B cell (primary cell): Measurements from ENCODE around the gene DOCK7. TPM values are rescaled to one million over a fixed set of nuclear protein-coding genes. Genes with fewer than 3 reads are reported as not detected.

Experiments used
- ATAC-seq: fragments of 200-7000 bp; cut with Tn5 transposase; one replicate; pipeline ENCODE4 v1.10.0; 2021; ENCODE audit warnings: low read depth, mild to moderate bottlenecking, moderate number of reproducible peaks, moderate library complexity
- CTCF ChIA-PET: fragments of 350-600 bp; sonication (Branson Sonifier 250); formaldehyde crosslinking; loops from one replicate; lab custom pipeline; 2021; ENCODE audit warnings: antibody characterized with exemption, inconsistent platforms; lab: Charles Lee
- POLR2A ChIA-PET: fragments of 350-600 bp; sonication (Branson Sonifier 250); formaldehyde crosslinking; loops from one replicate; lab custom pipeline; 2021; ENCODE audit warnings: antibody characterized with exemption; lab: Charles Lee
- DNase-seq: peaks from one replicate; pipeline ENCODE4 v3.0.0; 2013
- H2AFZ ChIP-seq: 2 replicates; pipeline ENCODE4 v1.6.1; 2012; ENCODE audit warnings: mild to moderate bottlenecking, low read depth, low read length; ENCODE audit not compliant: insufficient read depth, poor library complexity, severe bottlenecking
- H3K27ac ChIP-seq, 2 donors: 1 replicate in 1 of 2; 2 replicates in 1 of 2; pipeline ENCODE4 v1.5.1; 2012 to 2013; ENCODE audit warnings: low read length in 2 of 2, mild to moderate bottlenecking in 2 of 2, moderate library complexity in 1 of 2
- H3K27me3 ChIP-seq, 4 experiments: fragments of 200-600 bp in 1 of 4; sonication (generic) in 1 of 4; replicated peaks in 1 of 4; 1 replicate in 2 of 4; 2 replicates in 2 of 4; pipeline versions ENCODE4 v1.6.1 to v1.7.0; 2013 to 2016; ENCODE audit warnings: low read length in 3 of 4, mild to moderate bottlenecking in 2 of 4, mixed read lengths in 1 of 4, moderate library complexity in 1 of 4; ENCODE audit not compliant: insufficient read depth in 4 of 4, control insufficient read depth in 3 of 4; ENCODE audit errors: control extremely low read depth in 1 of 4
- H3K36me3 ChIP-seq, 2 experiments: replicated peaks in 1 of 2; 1 replicate in 1 of 2; 2 replicates in 1 of 2; pipeline versions ENCODE4 v1.6.1 to v1.7.1; 2013; ENCODE audit warnings: low read length in 1 of 2; ENCODE audit not compliant: insufficient read depth in 2 of 2, control insufficient read depth in 1 of 2; ENCODE audit errors: control extremely low read depth in 1 of 2, extremely low read depth in 1 of 2
- H3K4me1 ChIP-seq, 2 donors: fragments of 200-600 bp in 1 of 2; sonication (generic) in 1 of 2; 1 replicate in 1 of 2; 2 replicates in 1 of 2; pipeline versions ENCODE4 v1.5.1 to v1.6.1; 2013 to 2017; ENCODE audit warnings: low read length in 2 of 2; ENCODE audit not compliant: control insufficient read depth in 2 of 2, insufficient read depth in 2 of 2
- H3K4me2 ChIP-seq: replicated peaks from 2 replicates; pipeline ENCODE3; 2012; ENCODE audit warnings: mild to moderate bottlenecking, low read depth, low read length; ENCODE audit not compliant: poor library complexity, severe bottlenecking
- H3K4me3 ChIP-seq, 5 experiments: fragments of 200-600 bp in 1 of 5; sonication (generic) in 1 of 5; 1 replicate in 3 of 5; 2 replicates in 2 of 5; pipeline versions ENCODE4 v1.5.1 to v1.7.0; 2011 to 2016; ENCODE audit warnings: low read length in 4 of 5, mild to moderate bottlenecking in 4 of 5, low read depth in 2 of 5, control low read depth in 1 of 5, moderate library complexity in 1 of 5; ENCODE audit not compliant: insufficient read depth in 1 of 5; ENCODE audit errors: control extremely low read depth in 1 of 5, extremely low read depth in 1 of 5
- H3K79me2 ChIP-seq: fragments of 200-600 bp; sonication (generic); one replicate; pipeline ENCODE4 v1.6.0; 2016; ENCODE audit warnings: low read length; ENCODE audit not compliant: control insufficient read depth, insufficient read depth
- H3K9ac ChIP-seq: fragments of 200-600 bp; sonication (generic); 2 replicates; pipeline ENCODE4 v1.6.1; 2017; ENCODE audit warnings: mild to moderate bottlenecking, low read length, moderate library complexity
- H3K9me3 ChIP-seq, 3 donors: one replicate each; pipeline versions ENCODE4 v1.6.1 to v1.7.1; 2013; ENCODE audit warnings: low read length in 2 of 3; ENCODE audit not compliant: control insufficient read depth in 2 of 3, insufficient read depth in 1 of 3; ENCODE audit errors: control extremely low read depth in 1 of 3
- H4K20me1 ChIP-seq: 2 replicates; pipeline ENCODE4 v1.6.0; 2012; ENCODE audit warnings: mild to moderate bottlenecking, low read length; ENCODE audit not compliant: insufficient read depth, control insufficient read depth, poor library complexity, severe bottlenecking
- H3K27ac Mint-ChIP-seq: one replicate; pipeline ENCODE4 v1.8.0; 2021; ENCODE audit warnings: mixed read lengths
- H3K27me3 Mint-ChIP-seq: one replicate; pipeline ENCODE4 v1.8.0; 2021; ENCODE audit warnings: mixed read lengths
- H3K4me1 Mint-ChIP-seq: one replicate; pipeline ENCODE4 v1.8.0; 2021; ENCODE audit warnings: mixed read lengths
- H3K4me3 Mint-ChIP-seq: one replicate; pipeline ENCODE4 v1.8.0; 2021; ENCODE audit warnings: mixed read lengths
- H3K9me3 Mint-ChIP-seq: one replicate; pipeline ENCODE4 v1.8.0; 2022; ENCODE audit warnings: mixed read lengths; ENCODE audit not compliant: insufficient read depth
- EZH2 ChIP-seq: IDR thresholded peaks from 2 replicates; pipeline ENCODE4 v1.6.1; 2012; ENCODE audit warnings: borderline replicate concordance, low read depth, mild to moderate bottlenecking, moderate library complexity, low read length; ENCODE audit not compliant: insufficient read depth, poor library complexity, severe bottlenecking
- WGBS: methylation state at CpG from one replicate; pipeline ENCODE4 v1.1.5; 2013; ENCODE audit warnings: missing lambda C conversion rate; ENCODE audit not compliant: insufficient coverage; 5-methylcytosine and 5-hydroxymethylcytosine counted together
- intact Hi-C: fragments of 100-400 bp; cut with micrococcal nuclease; formaldehyde crosslinking; loops from one replicate; pipeline ENCODE4 v1.10.0; 2022
- polyA plus RNA-seq: library from polyadenylated mRNA; depleted of rRNA; stranded (reverse); fragments of >200 nt; gene quantifications from 2 replicates; pipeline ENCODE4 v1.2.3, GENCODE V29; 2012
- total RNA-seq, 2 donors: library from RNA; stranded (reverse); fragments of 120-200 nt in 1 of 2; gene quantifications; 1 replicate in 1 of 2; 2 replicates in 1 of 2; pipeline versions ENCODE4 v1.2.3 to v1.2.4, GENCODE V29; 2013 to 2022
- TF ChIP-seq, protein P1 (sequence below): fragments of 200-600 bp; IDR thresholded peaks from one replicate; pipeline ENCODE4 v1.8.0; 2022; ENCODE audit warnings: antibody characterized with exemption, mild to moderate bottlenecking

The DOCK7 gene
- total and polyA plus RNA-seq, 2 donors (not counting 1 experiment from before 2014, with no cell fraction given): 3.6 to 20.5 TPM

DNA sequence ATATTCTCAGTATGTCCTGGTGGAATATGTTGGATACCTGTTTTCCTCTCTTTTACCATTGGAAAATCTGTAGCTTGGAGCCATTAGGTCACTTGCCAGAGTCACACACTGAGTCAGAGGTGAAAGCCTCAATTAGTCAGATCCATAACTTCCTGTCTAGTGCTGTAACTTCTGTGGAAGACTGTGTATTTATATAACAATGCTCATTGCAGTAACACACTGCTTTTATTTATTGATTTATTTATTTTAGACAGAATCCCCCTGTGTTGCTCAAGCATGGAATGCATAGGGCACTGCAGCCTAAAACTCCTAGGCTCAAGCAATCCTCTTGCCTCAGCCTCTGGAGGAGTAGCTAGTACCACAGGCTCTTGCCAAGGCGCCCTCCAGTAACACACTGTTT, 1.3 kb upstream of the DOCK7 start:
- WGBS: no CpG with 5 or more reads among the region's 1 CpG
- POLR2A ChIA-PET: no interaction called here

GRCh38 chr1:62688687-62689085, 500 bp upstream of the DOCK7 start:
- H3K4me2 ChIP-seq: peak overlapping the region; percentile 86
- peak overlapping the region; percentile 77 for H3K9ac ChIP-seq
- H2AFZ ChIP-seq: peak overlapping the region; percentile 90
- CTCF ChIA-PET: interaction anchor here (0.9 to 1.0 kb wide), 3 partner anchors 10 to 66 kb away, joined by 3 to 5 read pairs (median 4); no protein-coding TSS in a partner anchor
- H3K9me3 ChIP-seq: no peaks in the 10 kb centered on the region
- POLR2A ChIA-PET: interaction anchor here (0.8 kb wide), 1 partner anchor 122 kb away, joined by 5 read pairs; no protein-coding TSS in a partner anchor
- H4K20me1 ChIP-seq: no peaks in the 10 kb centered on the region
- WGBS: 0% methylated on average over 5 of the region's 10 CpGs
- H3K27me3 ChIP-seq: no peaks in the 10 kb centered on the region
- ATAC-seq: no peak
- H3K4me1 ChIP-seq: peaks cover 0 to 9% of the 10 kb centered on the region in 2 donors
- peak overlapping the region in 1 of 2 donors; percentile 24 for H3K27ac ChIP-seq
- Mint-ChIP-seq H3K27me3 (no peaks in the 10 kb centered on the region), H3K27ac (peak overlapping the region; percentile 80), H3K4me3 (peak overlapping the region; percentile 92), H3K9me3 (no peaks in the 10 kb centered on the region), H3K4me1 (peaks cover 29% of the 10 kb centered on the region)
- intact Hi-C loops: loop anchor here (5.0 kb wide), 2 partner anchors 94 to 251 kb away; partner anchors contain the start of genes ATG4C and USP1
- peaks cover 4% of the 10 kb centered on the region for H3K79me2 ChIP-seq
- no peaks in the 10 kb centered on the region for H3K36me3 ChIP-seq
- DNase-seq: no peak
- H3K4me3 ChIP-seq: peak overlapping the region; percentile 77 to 82 (median 80)
- TF ChIP-seq, protein P1, sequence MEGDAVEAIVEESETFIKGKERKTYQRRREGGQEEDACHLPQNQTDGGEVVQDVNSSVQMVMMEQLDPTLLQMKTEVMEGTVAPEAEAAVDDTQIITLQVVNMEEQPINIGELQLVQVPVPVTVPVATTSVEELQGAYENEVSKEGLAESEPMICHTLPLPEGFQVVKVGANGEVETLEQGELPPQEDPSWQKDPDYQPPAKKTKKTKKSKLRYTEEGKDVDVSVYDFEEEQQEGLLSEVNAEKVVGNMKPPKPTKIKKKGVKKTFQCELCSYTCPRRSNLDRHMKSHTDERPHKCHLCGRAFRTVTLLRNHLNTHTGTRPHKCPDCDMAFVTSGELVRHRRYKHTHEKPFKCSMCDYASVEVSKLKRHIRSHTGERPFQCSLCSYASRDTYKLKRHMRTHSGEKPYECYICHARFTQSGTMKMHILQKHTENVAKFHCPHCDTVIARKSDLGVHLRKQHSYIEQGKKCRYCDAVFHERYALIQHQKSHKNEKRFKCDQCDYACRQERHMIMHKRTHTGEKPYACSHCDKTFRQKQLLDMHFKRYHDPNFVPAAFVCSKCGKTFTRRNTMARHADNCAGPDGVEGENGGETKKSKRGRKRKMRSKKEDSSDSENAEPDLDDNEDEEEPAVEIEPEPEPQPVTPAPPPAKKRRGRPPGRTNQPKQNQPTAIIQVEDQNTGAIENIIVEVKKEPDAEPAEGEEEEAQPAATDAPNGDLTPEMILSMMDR: no peak
- no peak for TF ChIP-seq EZH2

More for the DNA sequence above, 1.3 kb upstream of the DOCK7 start:
- peaks cover 4% of the 10 kb centered on the region for H3K79me2 ChIP-seq
- ATAC-seq: no peak
- H3K27me3 Mint-ChIP-seq: no peaks in the 10 kb centered on the region
- TF ChIP-seq, protein P1: no peak
- TF ChIP-seq EZH2: no peak
- H3K4me1 Mint-ChIP-seq: peaks cover 29% of the 10 kb centered on the region
- no peak overlapping the region for H3K27ac Mint-ChIP-seq
- no peaks in the 10 kb centered on the region for H4K20me1 ChIP-seq
- H3K27me3 ChIP-seq: no peaks in the 10 kb centered on the region
- no peaks in the 10 kb centered on the region for H3K9me3 Mint-ChIP-seq
- peak overlapping the region; percentile 26 for H3K4me2 ChIP-seq
- no peak overlapping the region for H3K9ac ChIP-seq
- intact Hi-C loops: loop anchor here (5.0 kb wide), 2 partner anchors 93 to 252 kb away; partner anchors contain the start of genes ATG4C and USP1
- peaks cover 0 to 9% of the 10 kb centered on the region in 2 donors for H3K4me1 ChIP-seq
- no peaks in the 10 kb centered on the region for H3K9me3 ChIP-seq
- H3K4me3 Mint-ChIP-seq: peak overlapping the region; percentile 74
- no peak overlapping the region for H3K4me3 ChIP-seq
- no peak overlapping the region for H3K27ac ChIP-seq
- H3K36me3 ChIP-seq: no peaks in the 10 kb centered on the region
- no peak for DNase-seq
- H2AFZ ChIP-seq: no peak overlapping the region
- CTCF ChIA-PET: interaction anchor here (1.0 kb wide), 1 partner anchor 65 kb away, joined by 3 read pairs; no protein-coding TSS in a partner anchor
